Activated CD4-positive, alpha-beta T cell treated with anti-CD3 and anti-CD28 coated beads for 4 hours (primary cell): ENCODE data around the gene MYBBP1A.

ENCODE experiments used
- DNase-seq, 2 donors: peaks; one replicate each; pipeline ENCODE4 v3.0.0-alpha.2; 2020

Gene MYBBP1A

GRCh38 chr17:4547118-4547906, 7.9 kb downstream of the MYBBP1A start:
- DNase-seq = no peak

DNA sequence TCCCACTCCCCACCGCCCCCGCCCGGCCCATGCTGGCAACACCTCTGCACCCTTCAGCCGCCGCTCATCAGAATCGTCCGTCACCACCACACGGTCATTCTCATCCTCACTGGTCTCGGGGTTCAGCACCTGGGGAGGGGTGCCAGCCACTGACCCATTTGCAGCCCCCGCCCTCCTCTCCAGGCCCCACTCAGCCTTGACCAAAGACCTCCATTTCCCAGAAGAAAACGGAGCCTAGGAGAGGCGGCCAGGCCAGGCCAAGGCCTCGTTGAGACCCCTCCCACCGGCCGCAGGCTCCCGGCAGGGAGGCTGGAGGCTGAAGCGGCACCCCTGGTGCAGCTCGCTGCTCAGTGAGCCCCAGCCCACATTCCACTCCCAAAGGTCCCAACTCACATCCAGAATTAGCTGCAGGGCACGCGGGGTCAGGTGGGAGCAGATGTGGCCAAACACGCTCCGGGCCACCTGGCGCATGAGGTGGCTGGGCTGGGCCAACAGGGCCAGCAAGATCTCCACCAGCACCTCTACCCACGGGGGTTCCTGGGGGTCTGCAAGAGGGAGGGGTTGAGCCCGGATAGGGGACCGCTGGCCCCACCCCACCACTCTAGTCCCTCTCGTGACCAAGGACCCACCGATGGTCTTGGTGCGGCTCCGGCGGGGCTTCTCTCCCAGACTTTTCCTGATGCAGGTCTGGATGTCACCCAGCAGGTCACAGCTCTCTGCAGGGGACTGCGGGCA, 9.8 kb downstream of the MYBBP1A start:
- no peak for DNase-seq

DNA sequence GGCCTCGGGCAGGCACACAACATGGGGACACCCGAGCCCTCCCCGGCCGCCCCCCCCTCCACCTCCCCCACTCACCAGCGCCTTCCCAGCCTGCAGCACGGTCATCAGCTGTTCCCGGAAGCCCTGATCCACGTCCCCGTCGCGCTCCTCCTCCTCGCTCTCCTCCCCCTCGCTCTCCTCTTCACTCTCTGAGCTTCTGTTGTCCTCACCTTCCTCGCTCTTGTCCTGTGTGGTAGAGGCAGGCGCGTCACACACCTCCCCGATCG, 10.3 kb downstream of the MYBBP1A start:
- no peak for DNase-seq

DNA sequence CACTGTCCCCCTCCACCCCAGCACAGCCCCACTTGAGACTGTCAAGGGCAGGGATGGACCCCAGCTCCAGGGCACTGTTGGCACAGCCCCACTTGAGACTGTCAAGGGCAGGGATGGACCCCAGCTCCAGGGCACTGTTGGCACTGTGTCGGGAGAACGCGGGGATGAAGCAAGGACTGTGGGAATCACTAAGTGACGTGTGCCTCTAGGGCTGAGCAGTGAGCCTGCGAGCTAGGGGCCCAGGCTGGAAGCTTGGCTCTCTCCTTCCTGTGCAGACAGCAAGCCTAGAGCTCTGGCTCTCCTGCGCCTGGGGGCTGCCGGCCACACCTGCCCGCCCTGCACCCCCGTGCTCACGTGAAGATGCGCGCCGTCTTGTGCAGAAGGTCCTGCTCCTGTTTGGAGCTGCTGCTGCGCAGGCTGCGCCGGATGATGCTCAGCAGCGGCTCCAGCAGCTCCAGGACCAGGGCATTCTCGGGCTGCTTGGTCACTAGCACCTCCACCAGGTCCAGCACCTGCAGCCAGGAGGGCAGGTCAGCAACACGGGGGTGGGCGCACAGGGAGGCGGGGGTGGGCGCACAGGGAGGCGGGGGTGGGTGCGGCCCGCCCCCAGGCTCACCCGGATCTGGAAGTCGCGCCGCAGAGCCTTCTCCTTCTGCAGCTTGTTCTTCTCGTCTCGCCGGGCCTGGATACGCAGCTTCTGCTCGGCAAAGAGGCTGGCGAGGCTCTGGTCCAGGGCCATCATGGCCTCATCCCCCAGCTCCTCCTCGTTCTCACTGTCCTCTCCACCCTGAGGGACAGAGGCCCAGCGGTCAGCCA, 10.8 kb downstream of the MYBBP1A start:
- no peak for DNase-seq

- DNase-seq = no peak
Observed at GRCh38 chr17:4543557-4544026, 11.6 kb downstream of the MYBBP1A start.

DNA sequence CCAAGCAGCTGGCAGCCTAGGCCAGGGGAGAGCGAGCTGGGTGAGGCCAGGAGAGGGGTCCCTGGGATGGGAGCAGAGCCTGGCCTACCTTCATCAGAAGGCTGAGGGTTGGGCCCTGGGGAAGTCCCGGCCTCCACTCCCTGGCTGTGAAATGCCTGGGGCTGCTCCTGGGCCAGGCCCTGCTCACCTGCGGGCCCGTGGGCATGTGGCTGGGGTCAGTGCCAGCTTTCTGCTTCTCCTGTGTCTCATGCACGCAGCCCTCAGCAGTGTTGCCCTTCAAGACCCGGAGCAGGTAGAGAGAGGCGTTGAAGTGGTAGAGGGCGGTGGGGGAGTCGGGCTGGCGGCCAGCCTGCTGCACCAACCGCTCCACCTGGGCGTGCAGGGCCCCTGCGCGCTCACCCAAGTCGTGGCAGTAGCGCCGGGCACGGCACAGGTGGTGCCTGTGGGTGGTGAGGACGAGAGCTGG, 12.4 kb downstream of the MYBBP1A start:
- no peak for DNase-seq

GRCh38 chr17:4542003-4542725, 13.0 kb downstream of the MYBBP1A start:
- DNase-seq = no peak

DNA sequence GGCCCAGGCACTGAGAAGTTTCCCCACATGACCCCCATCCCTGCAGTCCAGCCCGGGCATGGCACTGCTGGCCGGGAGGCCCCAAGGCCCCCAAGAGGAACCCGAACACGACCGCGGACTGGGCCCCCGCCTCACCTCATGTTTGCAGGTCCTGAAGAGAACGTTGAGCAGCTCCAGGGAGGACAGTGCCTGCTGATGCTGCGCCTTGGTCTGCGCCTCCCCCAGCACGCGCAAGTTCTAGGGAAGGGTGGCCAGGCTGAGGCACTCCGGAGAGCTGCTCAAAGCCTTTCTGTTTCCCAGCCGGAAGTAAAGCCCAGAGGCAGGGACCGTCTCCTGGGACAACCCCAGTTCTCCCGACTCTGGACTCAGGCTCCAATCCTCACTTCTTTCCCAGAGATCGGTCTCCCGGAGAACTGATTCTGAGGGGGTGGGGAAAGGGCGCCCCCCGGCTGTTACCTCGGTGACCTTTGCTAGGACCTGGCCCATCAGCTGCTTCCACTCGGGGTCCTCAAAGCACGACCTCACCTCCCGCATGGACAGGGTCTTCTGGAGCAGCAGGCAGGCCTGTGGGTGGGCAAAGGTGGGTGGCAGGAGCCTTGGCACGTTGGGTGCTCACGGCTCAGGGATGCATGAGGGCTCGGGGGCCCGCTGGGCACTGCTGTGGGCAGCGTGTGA, 13.7 kb downstream of the MYBBP1A start:
- no peak for DNase-seq

- DNase-seq = no peak
Observed at GRCh38 chr17:4540687-4541327, 14.4 kb downstream of the MYBBP1A start.

- DNase-seq = no peak
Observed at GRCh38 chr17:4540224-4540651, 14.9 kb downstream of the MYBBP1A start.

DNA sequence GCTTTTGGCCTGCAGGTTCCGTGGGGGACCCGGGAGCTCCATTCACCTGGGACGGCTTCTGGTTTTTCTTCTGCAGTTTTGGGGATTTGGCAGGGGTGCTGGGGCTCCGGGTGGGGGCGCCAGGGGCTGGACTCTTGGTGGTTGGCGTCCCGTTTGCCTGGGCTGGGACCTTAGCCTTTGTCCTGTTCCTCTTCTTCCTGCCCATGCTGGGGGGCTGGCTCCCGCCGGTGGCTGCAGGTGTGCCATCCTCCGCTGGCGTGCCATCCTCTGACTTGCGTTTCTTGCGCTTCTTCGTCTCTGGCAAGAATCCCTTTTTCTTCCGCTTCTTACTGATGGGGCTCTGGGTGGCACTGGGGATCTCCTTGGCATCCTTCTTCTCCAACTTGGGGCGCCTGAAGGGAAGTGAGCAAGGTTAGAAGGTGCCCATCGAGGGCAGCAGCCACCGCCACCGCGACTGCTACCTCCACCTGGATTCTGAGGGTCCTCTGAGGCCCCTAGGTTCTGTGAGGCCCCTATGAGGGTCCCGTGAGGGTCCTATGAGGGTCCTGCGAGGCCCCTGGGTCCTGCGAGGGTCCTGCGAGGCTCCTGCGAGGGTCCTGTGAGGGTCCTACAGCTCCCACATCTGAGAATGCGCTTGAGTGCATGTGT, 15.5 kb downstream of the MYBBP1A start:
- no peak for DNase-seq

GRCh38 chr17:4539025-4539424, 16.2 kb downstream of the MYBBP1A start:
- DNase-seq = no peak

DNA sequence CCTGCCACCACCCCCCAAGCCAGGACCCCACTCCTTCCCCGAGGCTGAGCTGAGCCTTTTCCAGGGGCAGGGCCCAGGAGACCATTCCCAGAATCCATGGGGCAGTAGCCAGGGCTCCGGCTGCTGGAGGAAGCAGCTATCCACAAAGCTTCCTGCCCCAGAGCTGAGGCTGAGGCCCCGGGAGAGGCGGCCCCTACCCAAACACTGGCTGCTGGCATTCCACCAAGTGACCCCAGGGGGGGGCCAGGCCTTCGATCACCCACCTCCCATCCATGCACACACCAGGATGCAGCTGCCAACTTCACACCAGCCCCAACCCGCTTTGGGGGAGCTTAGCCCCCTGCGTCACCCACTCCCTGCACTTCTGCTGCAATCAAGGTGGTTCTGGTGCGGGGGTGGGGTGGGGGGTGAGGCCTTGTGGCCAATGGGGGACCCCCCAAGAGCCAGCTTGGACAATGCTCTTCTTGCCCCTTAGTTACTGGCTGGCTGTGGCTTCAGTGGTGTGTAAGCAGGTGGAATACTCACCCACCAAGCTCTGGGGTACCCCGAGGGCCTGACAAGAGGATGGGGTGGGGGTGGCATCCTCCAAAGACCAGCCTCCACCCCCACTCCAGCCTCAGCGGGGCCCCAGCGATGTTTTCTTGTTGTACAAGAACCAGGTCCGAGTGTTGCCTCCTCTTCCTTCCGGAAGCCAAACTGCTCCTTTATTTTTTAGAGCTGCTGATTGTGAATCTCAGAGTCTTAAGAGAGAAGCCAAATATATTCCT, 16.8 kb downstream of the MYBBP1A start:
- DNase-seq = no peak

GRCh38 chr17:4537451-4538235, 17.5 kb downstream of the MYBBP1A start:
- no peak for DNase-seq

GRCh38 chr17:4536742-4537411, 18.3 kb downstream of the MYBBP1A start:
- DNase-seq = no peak

DNA sequence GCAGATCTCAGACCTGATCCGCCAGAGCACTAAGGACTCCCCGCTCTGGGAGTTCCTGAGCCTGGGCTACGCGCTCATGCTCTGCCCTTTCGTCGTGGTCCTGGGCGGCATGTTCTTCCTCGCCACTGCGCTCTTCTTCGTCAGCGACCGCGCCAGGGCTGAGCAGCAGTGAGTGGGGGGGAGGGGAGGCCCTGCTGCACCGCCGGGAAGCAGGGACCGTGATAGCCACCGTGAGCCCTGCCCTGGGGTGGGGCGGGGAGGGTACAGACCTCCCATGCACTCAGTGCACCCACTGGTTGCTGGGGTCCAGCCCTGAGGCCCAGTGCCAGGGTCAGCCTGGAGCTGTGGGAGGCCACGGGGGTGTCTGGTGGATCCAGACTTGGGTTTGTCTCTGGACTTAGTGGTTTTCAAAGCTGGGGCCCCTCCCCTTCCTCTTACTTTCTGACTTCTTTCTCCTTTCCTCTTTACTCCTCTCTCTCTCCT, 18.9 kb downstream of the MYBBP1A start:
- no peak for DNase-seq

DNA sequence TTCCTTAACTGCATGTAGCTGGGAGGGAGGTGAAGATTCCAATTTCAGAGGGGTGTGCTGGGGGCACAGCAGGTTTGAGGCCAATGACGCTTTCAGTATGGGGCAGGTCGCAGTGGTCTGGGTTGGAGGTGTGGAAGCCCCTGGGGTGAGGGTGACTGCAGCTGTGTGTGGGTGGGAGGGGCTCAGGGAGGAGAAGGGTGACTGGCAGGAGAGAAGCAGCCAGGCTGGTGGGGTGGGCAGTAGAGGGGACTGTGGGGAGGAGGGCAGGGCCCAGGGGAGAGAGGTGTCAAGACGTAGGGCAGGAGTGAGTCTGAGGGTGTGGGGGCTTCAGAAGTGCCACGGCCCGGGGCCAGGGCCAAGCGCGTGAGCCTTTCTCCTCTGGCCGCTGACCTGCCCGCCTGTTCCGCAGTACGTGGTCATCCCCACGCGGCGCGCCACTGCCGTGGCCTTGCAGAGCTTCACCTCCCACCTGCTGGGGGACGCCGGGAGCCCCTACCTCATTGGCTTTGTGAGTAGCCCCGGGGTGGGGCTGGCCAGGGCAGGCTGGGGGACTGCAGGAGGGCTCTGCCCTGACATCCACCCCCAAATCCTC, 19.4 kb downstream of the MYBBP1A start:
- no peak for DNase-seq

GRCh38 chr17:4534928-4535666, 20.1 kb downstream of the MYBBP1A start:
- no peak for DNase-seq
